H1 (cell line): ENCODE measurements around the gene ZBTB46.

Source experiments
- CREB1 ChIP-seq: IDR thresholded peaks from 2 replicates; pipeline ENCODE4 v1.6.1; 2012; ENCODE audit warnings: inconsistent platforms
- CTCF ChIP-seq, 3 experiments: IDR thresholded peaks; 1 replicate in 2 of 3; 2 replicates in 1 of 3; pipeline versions ENCODE4 v1.5.1 to v1.6.1; 2011; ENCODE audit warnings: low read length in 3 of 3, mild to moderate bottlenecking in 3 of 3, inconsistent platforms in 2 of 3, low read depth in 1 of 3, moderate library complexity in 1 of 3; ENCODE audit not compliant: insufficient read depth in 1 of 3; ENCODE audit errors: control extremely low read depth in 1 of 3
- FOSL1 ChIP-seq: IDR thresholded peaks from 2 replicates; pipeline ENCODE4 v1.6.1; 2011; ENCODE audit warnings: mild to moderate bottlenecking, low read depth, low read length, moderate library complexity; ENCODE audit not compliant: insufficient read depth
- POLR2A ChIP-seq, 2 experiments: IDR thresholded peaks; 1 replicate in 1 of 2; 2 replicates in 1 of 2; pipeline ENCODE4 v1.6.1; 2011; ENCODE audit warnings: low read depth in 2 of 2, low read length in 2 of 2, mild to moderate bottlenecking in 2 of 2; ENCODE audit errors: control extremely low read depth in 1 of 2
- TEAD4 ChIP-seq: IDR thresholded peaks from 2 replicates; pipeline ENCODE4 v1.6.1; 2012; ENCODE audit warnings: low read depth, low read length, inconsistent platforms, mixed read lengths
- USF2 ChIP-seq: IDR thresholded peaks from 2 replicates; pipeline ENCODE4 v1.6.1; 2011; ENCODE audit warnings: low read length, improper control_type of control experiment

GRCh38 chr20:63846128-63846771 is 15.2 kb upstream of the ZBTB46 start:
- TF ChIP-seq POLR2A (IDR thresholded peaks at IDR 0.05; ENCODE audit: control extremely low read depth in 1 of 2, low read depth in 2 of 2, low read length in 2 of 2) (peak in 1 of 2 experiments; percentile 63; a peak in 1 of 3 replicates), FOSL1 (no peak), CREB1 (no peak), USF2 (no peak), CTCF (IDR thresholded peaks at IDR 0.05; ENCODE audit: control extremely low read depth in 1 of 3, insufficient read depth in 1 of 3, low read depth in 1 of 3, low read length in 3 of 3) (no peak), TEAD4 (no peak)
